A549 (cell line): ENCODE results near the gene RDH11. TPM values are rescaled to one million over a fixed set of nuclear protein-coding genes. Genes with fewer than 3 reads are reported as not detected.

Experiments used
- ATAC-seq, 2 experiments: fragments of 200-7000 bp in 1 of 2; fragments of >200 bp in 1 of 2; cut with Nextera tagmentation in 1 of 2; cut with Tn5 transposase in 1 of 2; 3 replicates each; pipeline versions ENCODE4 v1.8.0 to v1.9.1; 2018 to 2020; ENCODE audit warnings: mild to moderate bottlenecking in 1 of 2, moderate library complexity in 1 of 2
- CTCF ChIA-PET: fragments of 300-600 bp; sonication (Branson Sonifier 250); formaldehyde crosslinking; extraction: SDS; loops from one replicate; lab custom pipeline; 2021; ENCODE audit warnings: antibody characterized with exemption, inconsistent platforms; lab: Yijun Ruan, JAX
- POLR2A ChIA-PET: fragments of 350-600 bp; formaldehyde crosslinking; extraction: SDS; loops from one replicate; lab custom pipeline; 2021; ENCODE audit warnings: antibody characterized with exemption, inconsistent platforms; lab: Yijun Ruan, JAX
- DNase-seq, 2 experiments: peaks; one replicate each; pipeline versions ENCODE4 v3.0.0 to v3.0.0-alpha.2; 2011 to 2016; ENCODE audit warnings: low read depth in 1 of 2, low spot score in 1 of 2
- FAIRE-seq: peaks from 2 replicates; lab custom pipeline; 2011; peaks lifted over from hg19 to GRCh38; lab: Jason Lieb, UNC
- H3K27ac ChIP-seq, 2 experiments: fragments of >200 bp; sonication (Bioruptor Twin); formaldehyde crosslinking; 3 replicates each; pipeline ENCODE4 v1.5.1; 2016 to 2017
- H3K4me1 ChIP-seq: fragments of >200 bp; sonication (Bioruptor Twin); formaldehyde crosslinking; 3 replicates; pipeline ENCODE4 v1.6.1; 2016
- H3K4me2 ChIP-seq: fragments of >200 bp; sonication (Bioruptor Twin); formaldehyde crosslinking; 3 replicates; pipeline ENCODE4 v1.6.1; 2016
- H3K4me3 ChIP-seq: fragments of >200 bp; sonication (Bioruptor Twin); formaldehyde crosslinking; 3 replicates; pipeline ENCODE4 v1.5.1; 2016
- H3K9me3 ChIP-seq: fragments of >200 bp; sonication (Bioruptor Twin); formaldehyde crosslinking; 3 replicates; pipeline ENCODE4 v1.6.1; 2016
- CBX8 ChIP-seq: fragments of 200-600 bp; sonication (generic); IDR thresholded peaks from 2 replicates; pipeline ENCODE4 v1.6.1; 2016
- CHD4 ChIP-seq: fragments of 200-600 bp; sonication (generic); IDR thresholded peaks from 2 replicates; pipeline ENCODE4 v1.6.1; 2016; ENCODE audit warnings: antibody characterized with exemption, mild to moderate bottlenecking, borderline replicate concordance
- EHMT2 ChIP-seq: fragments of 200-600 bp; sonication (generic); IDR thresholded peaks from 2 replicates; pipeline ENCODE4 v1.6.1; 2016; ENCODE audit warnings: antibody characterized with exemption, low read depth, mild to moderate bottlenecking, moderate library complexity
- GATA3 ChIP-seq: IDR thresholded peaks from 2 replicates; pipeline ENCODE4 v1.6.1; 2012; ENCODE audit warnings: borderline replicate concordance
- HOXA7 ChIP-seq: fragments of 250-450 bp; sonication (Bioruptor Pico); IDR thresholded peaks from 2 replicates; pipeline ENCODE4 v1.5.0; 2020; ENCODE audit warnings: mild to moderate bottlenecking, moderate library complexity
- HOXB13 ChIP-seq: fragments of 250-450 bp; sonication (Bioruptor Pico); IDR thresholded peaks from 2 replicates; pipeline ENCODE4 v1.5.0; 2020; ENCODE audit warnings: low read depth, mild to moderate bottlenecking, moderate library complexity
- JUNB ChIP-seq: fragments of >200 bp; sonication (Bioruptor Twin); formaldehyde crosslinking; IDR thresholded peaks from 2 replicates; pipeline ENCODE4 v1.6.1; 2016
- MAFK ChIP-seq: fragments of 450-650 bp; IDR thresholded peaks from 2 replicates; pipeline ENCODE4 v1.6.1; 2014; ENCODE audit not compliant: partially characterized antibody
- MAZ ChIP-seq: fragments of 150-350 bp; IDR thresholded peaks from 2 replicates; pipeline ENCODE4 v1.6.1; 2014; ENCODE audit warnings: antibody characterized with exemption, low read depth, low read length, borderline replicate concordance
- NPAS2 ChIP-seq: fragments of 250-450 bp; sonication (Bioruptor Pico); IDR thresholded peaks from 2 replicates; pipeline ENCODE4 v1.8.0; 2022; ENCODE audit warnings: mild to moderate bottlenecking, moderate library complexity, borderline replicate concordance
- PHF8 ChIP-seq: fragments of 200-600 bp; sonication (generic); IDR thresholded peaks from 2 replicates; pipeline ENCODE4 v1.6.1; 2016; ENCODE audit warnings: low read depth, mild to moderate bottlenecking, antibody characterized with exemption, moderate library complexity, borderline replicate concordance
- POLR2AphosphoS2 ChIP-seq: conservative IDR thresholded peaks from 2 replicates; pipeline ENCODE4 v1.6.1; 2012; ENCODE audit warnings: low read length, improper control_type of control experiment, inconsistent platforms
- RAD21 ChIP-seq, 2 experiments: fragments of >200 bp in 1 of 2; sonication (Bioruptor Twin) in 1 of 2; formaldehyde crosslinking in 1 of 2; IDR thresholded peaks in 1 of 2; conservative IDR thresholded peaks in 1 of 2; 2 replicates in 1 of 2; 3 replicates in 1 of 2; pipeline ENCODE4 v1.6.1; 2012 to 2018; ENCODE audit warnings: inconsistent platforms in 1 of 2
- RCOR1 ChIP-seq: fragments of 150-350 bp; IDR thresholded peaks from 2 replicates; pipeline ENCODE4 v1.6.1; 2014; ENCODE audit warnings: antibody characterized with exemption, low read length, low read depth
- SMC3 ChIP-seq: fragments of >200 bp; sonication (Bioruptor Twin); formaldehyde crosslinking; IDR thresholded peaks from 3 replicates; pipeline ENCODE4 v1.6.1; 2018; ENCODE audit warnings: inconsistent platforms
- SREBF2 ChIP-seq: fragments of 450-650 bp; IDR thresholded peaks from 2 replicates; pipeline ENCODE4 v1.6.1; 2014; ENCODE audit warnings: mild to moderate bottlenecking, moderate library complexity
- TFCP2L1 ChIP-seq: fragments of 250-450 bp; sonication (Bioruptor Pico); IDR thresholded peaks from 2 replicates; pipeline ENCODE4 v1.5.0; 2021; ENCODE audit warnings: mild to moderate bottlenecking
- TP53 ChIP-seq: fragments of 250-450 bp; sonication (Bioruptor Pico); IDR thresholded peaks from 2 replicates; pipeline ENCODE4 v1.5.0; 2021; ENCODE audit warnings: mild to moderate bottlenecking, moderate library complexity
- ZC3H11A ChIP-seq: fragments of 450-650 bp; IDR thresholded peaks from 2 replicates; pipeline ENCODE4 v1.6.1; 2014; ENCODE audit warnings: antibody characterized with exemption, mild to moderate bottlenecking
- ZFP36 ChIP-seq: fragments of 450-650 bp; IDR thresholded peaks from 2 replicates; pipeline ENCODE4 v1.6.1; 2014; ENCODE audit warnings: borderline replicate concordance; ENCODE audit not compliant: partially characterized antibody
- WGBS: methylation state at CpG from one replicate; pipeline ENCODE4 v1.1.6; 2017; ENCODE audit errors: missing lambda C conversion rate; 5-methylcytosine and 5-hydroxymethylcytosine counted together
- polyA plus RNA-seq, 4 experiments: library from polyadenylated mRNA; depleted of rRNA in 3 of 4; stranded (reverse); fragments of >200 nt; fragmentation: RNase III in 1 of 4; extraction: RNeasy Plus Mini Kit Qiagen cat#74134 plus additional on column Dnase treatment in 1 of 4; gene quantifications; 2 replicates in 3 of 4; 3 replicates in 1 of 4; pipeline ENCODE4 v1.2.3, GENCODE V29; 2011 to 2017
- TF ChIP-seq, protein P1 (sequence below): fragments of 250-450 bp; sonication (Bioruptor Pico); IDR thresholded peaks from 2 replicates; pipeline ENCODE4 v1.5.0; 2020; ENCODE audit warnings: low read depth, mild to moderate bottlenecking, moderate library complexity
- TF ChIP-seq, protein P2 (sequence below): fragments of >200 bp; sonication (Bioruptor Twin); formaldehyde crosslinking; IDR thresholded peaks from 3 replicates; pipeline ENCODE4 v1.5.1; 2016
- TF ChIP-seq, protein P3 (sequence below): IDR thresholded peaks from 2 replicates; pipeline ENCODE4 v1.6.1; 2012
- TF ChIP-seq, protein P4 (sequence below): fragments of >200 bp; sonication (Bioruptor Twin); formaldehyde crosslinking; IDR thresholded peaks from 3 replicates; pipeline ENCODE4 v1.6.1; 2016

Gene RDH11
- polyA plus RNA-seq, 2 of the 4 experiments (the other 2 are of a cell fraction), result 85.7 to 132 TPM

DNA sequence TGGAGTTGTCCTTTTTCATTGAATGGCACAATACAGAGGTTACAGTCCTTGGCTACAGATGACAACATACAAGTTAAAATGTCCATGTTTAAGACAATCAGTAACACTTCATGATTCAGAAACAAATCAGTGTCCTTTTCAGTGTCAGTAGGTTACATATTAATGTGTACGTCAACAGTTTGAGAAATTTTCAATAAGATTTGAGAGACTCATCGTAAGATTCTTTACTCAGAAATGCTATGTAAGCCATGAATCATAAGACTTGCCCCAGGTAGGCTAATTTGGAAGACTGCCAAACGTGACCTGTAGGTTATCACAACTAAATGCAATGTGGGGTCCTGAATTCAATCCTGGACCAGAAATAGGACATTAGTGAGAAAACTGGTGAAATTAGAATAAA, 9.6 kb upstream of the RDH11 start:
- Histone ChIP-seq H3K4me1 (peaks cover 28% of the 10 kb centered on the region), H3K4me2 (peak overlapping the region; percentile 29), H3K4me3 (no peak overlapping the region), H3K27ac (peak overlapping the region in 1 of 2 experiments; percentile 53; a peak in 2 of 6 replicates), H3K9me3 (peaks cover 12% of the 10 kb centered on the region; the same call in 2 of the 3 replicates)
- TF ChIP-seq HOXB13, result no peak
- no peak for TF ChIP-seq SREBF2
- no peak for TF ChIP-seq GATA3
- no peak for TF ChIP-seq NPAS2
- TF ChIP-seq SMC3, result no peak
- TF ChIP-seq CHD4, result no peak
- no peak for TF ChIP-seq CBX8
- no peak for TF ChIP-seq TFCP2L1
- TF ChIP-seq RAD21 (conservative IDR thresholded peaks at IDR 0.05 in 1 of 2, IDR thresholded peaks at IDR 0.05 in 1 of 2), result no peak
- TF ChIP-seq, protein P1, sequence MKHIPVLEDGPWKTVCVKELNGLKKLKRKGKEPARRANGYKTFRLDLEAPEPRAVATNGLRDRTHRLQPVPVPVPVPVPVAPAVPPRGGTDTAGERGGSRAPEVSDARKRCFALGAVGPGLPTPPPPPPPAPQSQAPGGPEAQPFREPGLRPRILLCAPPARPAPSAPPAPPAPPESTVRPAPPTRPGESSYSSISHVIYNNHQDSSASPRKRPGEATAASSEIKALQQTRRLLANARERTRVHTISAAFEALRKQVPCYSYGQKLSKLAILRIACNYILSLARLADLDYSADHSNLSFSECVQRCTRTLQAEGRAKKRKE (CRISPR knock-in tag), result no peak
- FAIRE-seq (no peak), ATAC-seq (no peak), DNase-seq (peak in 1 of 2 experiments; percentile 18)
- 5% methylated on average over 3 of the region's 3 CpGs for WGBS
- CTCF ChIA-PET, result interaction anchor here (0.6 to 6.9 kb wide), 50 partner anchors 9 to 345 kb away, joined by 3 to 267 read pairs (median 6); partner anchors contain the start of genes ARG2, ATP6V1D, EIF2S1 and PIGH
- POLR2A ChIA-PET, result interaction anchor here (1.5 to 2.0 kb wide), 2 partner anchors 10 to 31 kb away, joined by 17 to 22 read pairs; partner anchors contain the start of genes RDH11 and VTI1B

DNA sequence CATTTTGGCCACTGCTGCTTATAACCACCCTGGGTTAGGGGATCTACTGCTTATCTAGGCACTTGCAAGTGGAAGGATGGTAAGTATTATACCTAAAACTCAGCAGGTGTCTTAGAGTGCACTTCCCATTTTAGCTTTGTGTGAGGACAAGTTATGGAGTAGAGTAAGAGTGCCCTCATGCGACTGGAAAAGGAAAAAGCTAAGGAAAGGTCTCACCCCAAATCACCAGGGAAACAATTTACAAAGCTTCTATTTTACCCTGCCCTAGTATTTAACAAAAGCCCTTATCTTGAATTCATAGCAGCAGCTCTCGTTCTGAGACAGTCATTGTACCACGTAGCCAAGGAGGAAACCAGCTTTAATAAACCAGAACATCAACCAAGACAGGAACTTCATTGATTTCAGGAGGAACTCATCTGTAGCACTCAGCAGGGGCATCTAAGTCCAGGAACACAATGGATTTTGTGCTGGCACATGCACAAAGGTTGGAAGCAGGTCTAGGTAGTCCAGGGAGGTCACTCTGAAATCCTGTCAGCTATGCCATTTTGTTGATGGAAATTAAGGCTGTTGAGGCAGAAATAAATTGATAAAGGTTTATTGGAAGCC, 9.0 kb upstream of the RDH11 start:
- ChIA-PET POLR2A (interaction anchor here (1.0 to 2.0 kb wide), 5 partner anchors 9 to 122 kb away, joined by 3 to 22 read pairs (median 5); partner anchors contain the start of genes RDH11 and VTI1B), CTCF (interaction anchor here (0.6 to 6.9 kb wide), 79 partner anchors 10 to 1345 kb away, joined by 3 to 267 read pairs (median 4); partner anchors contain the start of genes ARG2, ATP6V1D, EIF2S1 and PIGH)
- WGBS, result 1% methylated on average over 3 of the region's 3 CpGs
- ATAC-seq (peak; percentile 93 to 99), DNase-seq (peak; percentile 73 to 74), FAIRE-seq (peak; percentile 18)
- Histone ChIP-seq H3K27ac (peak overlapping the region; percentile 19 to 53; a peak in 2 of 6 replicates), H3K4me1 (peaks cover 28% of the 10 kb centered on the region), H3K9me3 (peaks cover 6% of the 10 kb centered on the region; the same call in 1 of the 3 replicates), H3K4me3 (no peak overlapping the region), H3K4me2 (peak overlapping the region; percentile 29)
- TF ChIP-seq RCOR1, result no peak
- TF ChIP-seq SREBF2, result no peak
- no peak for TF ChIP-seq EHMT2
- peak; percentile 74 for TF ChIP-seq SMC3
- TF ChIP-seq ZFP36, result no peak
- TF ChIP-seq, protein P2, sequence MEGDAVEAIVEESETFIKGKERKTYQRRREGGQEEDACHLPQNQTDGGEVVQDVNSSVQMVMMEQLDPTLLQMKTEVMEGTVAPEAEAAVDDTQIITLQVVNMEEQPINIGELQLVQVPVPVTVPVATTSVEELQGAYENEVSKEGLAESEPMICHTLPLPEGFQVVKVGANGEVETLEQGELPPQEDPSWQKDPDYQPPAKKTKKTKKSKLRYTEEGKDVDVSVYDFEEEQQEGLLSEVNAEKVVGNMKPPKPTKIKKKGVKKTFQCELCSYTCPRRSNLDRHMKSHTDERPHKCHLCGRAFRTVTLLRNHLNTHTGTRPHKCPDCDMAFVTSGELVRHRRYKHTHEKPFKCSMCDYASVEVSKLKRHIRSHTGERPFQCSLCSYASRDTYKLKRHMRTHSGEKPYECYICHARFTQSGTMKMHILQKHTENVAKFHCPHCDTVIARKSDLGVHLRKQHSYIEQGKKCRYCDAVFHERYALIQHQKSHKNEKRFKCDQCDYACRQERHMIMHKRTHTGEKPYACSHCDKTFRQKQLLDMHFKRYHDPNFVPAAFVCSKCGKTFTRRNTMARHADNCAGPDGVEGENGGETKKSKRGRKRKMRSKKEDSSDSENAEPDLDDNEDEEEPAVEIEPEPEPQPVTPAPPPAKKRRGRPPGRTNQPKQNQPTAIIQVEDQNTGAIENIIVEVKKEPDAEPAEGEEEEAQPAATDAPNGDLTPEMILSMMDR, result peak; percentile 94
- TF ChIP-seq RAD21 (conservative IDR thresholded peaks at IDR 0.05 in 1 of 2, IDR thresholded peaks at IDR 0.05 in 1 of 2), result peak; percentile 91
- TF ChIP-seq HOXA7 (CRISPR knock-in tag), result no peak
- TF ChIP-seq, protein P3, sequence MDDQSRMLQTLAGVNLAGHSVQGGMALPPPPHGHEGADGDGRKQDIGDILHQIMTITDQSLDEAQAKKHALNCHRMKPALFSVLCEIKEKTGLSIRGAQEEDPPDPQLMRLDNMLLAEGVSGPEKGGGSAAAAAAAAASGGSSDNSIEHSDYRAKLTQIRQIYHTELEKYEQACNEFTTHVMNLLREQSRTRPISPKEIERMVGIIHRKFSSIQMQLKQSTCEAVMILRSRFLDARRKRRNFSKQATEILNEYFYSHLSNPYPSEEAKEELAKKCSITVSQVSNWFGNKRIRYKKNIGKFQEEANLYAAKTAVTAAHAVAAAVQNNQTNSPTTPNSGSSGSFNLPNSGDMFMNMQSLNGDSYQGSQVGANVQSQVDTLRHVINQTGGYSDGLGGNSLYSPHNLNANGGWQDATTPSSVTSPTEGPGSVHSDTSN, result no peak

DNA sequence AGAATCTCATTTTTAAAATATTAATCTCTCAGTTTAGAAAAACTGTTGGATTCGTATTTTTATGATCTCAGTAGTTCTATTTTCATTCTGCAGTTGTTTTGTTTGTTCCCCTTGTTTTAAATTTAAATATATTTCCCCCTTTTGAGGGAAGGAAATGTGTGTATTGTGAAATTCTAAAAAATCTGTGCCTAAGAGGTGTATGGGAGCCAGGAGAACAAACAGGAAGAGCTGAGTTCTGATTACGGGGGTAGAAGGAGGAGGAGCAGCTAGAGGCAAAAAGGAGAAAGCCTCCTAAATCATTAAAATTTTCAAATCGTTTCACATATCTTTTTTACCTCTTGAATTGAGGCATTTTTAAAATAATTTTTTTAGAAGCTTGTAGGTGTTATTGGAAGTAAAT, 8.4 kb upstream of the RDH11 start:
- Histone ChIP-seq H3K27ac (no peak overlapping the region), H3K9me3 (no peaks in the 10 kb centered on the region), H3K4me3 (no peak overlapping the region), H3K4me1 (peaks cover 28% of the 10 kb centered on the region), H3K4me2 (no peak overlapping the region; the same call in 2 of the 3 replicates)
- ChIA-PET CTCF (interaction anchor here (0.6 to 6.9 kb wide), 73 partner anchors 10 to 1345 kb away, joined by 3 to 267 read pairs (median 5); partner anchors contain the start of genes ARG2, ATP6V1D, EIF2S1 and PIGH), POLR2A (interaction anchor here (0.5 to 2.0 kb wide), 6 partner anchors 9 to 122 kb away, joined by 3 to 22 read pairs (median 6); partner anchors contain the start of genes RDH11 and VTI1B)
- 56% methylated on average over 3 of the region's 3 CpGs for WGBS
- FAIRE-seq, result no peak
- no peak for ATAC-seq
- no peak for DNase-seq
- TF ChIP-seq TP53 (CRISPR knock-in tag) (no peak), ZC3H11A (no peak), PHF8 (no peak), RCOR1 (no peak), MAFK (no peak), JUNB (no peak), POLR2AphosphoS2 (no peak), HOXB13 (no peak), MAZ (no peak), TFCP2L1 (no peak)
- TF ChIP-seq, protein P3, result no peak
- TF ChIP-seq, protein P1 (CRISPR knock-in tag), result no peak
- TF ChIP-seq, protein P4, sequence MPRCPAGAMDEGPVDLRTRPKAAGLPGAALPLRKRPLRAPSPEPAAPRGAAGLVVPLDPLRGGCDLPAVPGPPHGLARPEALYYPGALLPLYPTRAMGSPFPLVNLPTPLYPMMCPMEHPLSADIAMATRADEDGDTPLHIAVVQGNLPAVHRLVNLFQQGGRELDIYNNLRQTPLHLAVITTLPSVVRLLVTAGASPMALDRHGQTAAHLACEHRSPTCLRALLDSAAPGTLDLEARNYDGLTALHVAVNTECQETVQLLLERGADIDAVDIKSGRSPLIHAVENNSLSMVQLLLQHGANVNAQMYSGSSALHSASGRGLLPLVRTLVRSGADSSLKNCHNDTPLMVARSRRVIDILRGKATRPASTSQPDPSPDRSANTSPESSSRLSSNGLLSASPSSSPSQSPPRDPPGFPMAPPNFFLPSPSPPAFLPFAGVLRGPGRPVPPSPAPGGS, result no peak
